K562 (cell line): ENCODE measurements around the gene CCDC88A. TPM values are rescaled to one million over a fixed set of nuclear protein-coding genes. Genes with fewer than 3 reads are reported as not detected.
"Not testable (repeated sequence)": the region's sequence is repeated elsewhere in the genome, so short reads cannot be mapped to it uniquely, and the experiment has no call there.

ENCODE experiments used
- ATAC-seq: fragments of 200-7000 bp; cut with Tn5 transposase; 3 replicates; pipeline ENCODE4 v1.9.1; 2020; ENCODE audit warnings: moderate library complexity
- BruUV-seq: library from RNA; stranded (reverse); fragments of 400-500 nt; replicated peaks from 2 replicates; lab custom pipeline; 2021; lab: Mats Ljungman, UMichigan
- CTCF ChIA-PET: fragments of 300-600 bp; formaldehyde crosslinking; extraction: SDS; loops from one replicate; lab custom pipeline; 2021; ENCODE audit warnings: low intra/inter-chr PET ratio; lab: Yijun Ruan, JAX
- POLR2A ChIA-PET: fragments of 300-600, 350-650 bp; sonication (Branson Sonifier 250); formaldehyde crosslinking; extraction: SDS; loops from one replicate; lab custom pipeline; 2021; ENCODE audit warnings: antibody characterized with exemption, inconsistent platforms; lab: Yijun Ruan, JAX
- DNase-seq, 4 experiments: peaks; one replicate each; pipeline versions ENCODE4 v3.0.0 to v3.0.0-alpha.2; 2011 to 2018; ENCODE audit warnings: low spot score in 3 of 4, mixed read lengths in 3 of 4; ENCODE audit errors: extremely low read depth in 1 of 4
- FAIRE-seq: peaks from 2 replicates; lab custom pipeline; 2011; peaks lifted over from hg19 to GRCh38; lab: Jason Lieb, UNC
- H2AFZ ChIP-seq: 2 replicates; pipeline ENCODE4 v1.6.0; 2011; ENCODE audit warnings: low read depth, low read length, control low read depth, inconsistent platforms
- H3K27ac ChIP-seq: fragments of 200-600 bp; 3 replicates; pipeline ENCODE4 v1.8.0; 2011; ENCODE audit warnings: low read depth, mild to moderate bottlenecking, control low read depth, inconsistent platforms, low read length, moderate library complexity, mixed read lengths; ENCODE audit errors: extremely low read depth
- H3K27me3 ChIP-seq, 2 experiments: fragments of 300-600 bp in 1 of 2; 2 replicates in 1 of 2; 3 replicates in 1 of 2; pipeline versions ENCODE4 v1.6.0 to v1.8.0; 2011; ENCODE audit warnings: inconsistent platforms in 2 of 2, low read length in 2 of 2, mild to moderate bottlenecking in 1 of 2, mixed read lengths in 1 of 2, moderate library complexity in 1 of 2; ENCODE audit not compliant: control insufficient read depth in 2 of 2, insufficient read depth in 2 of 2
- H3K36me3 ChIP-seq: fragments of 300-600 bp; 3 replicates; pipeline ENCODE4 v1.8.0; 2011; ENCODE audit warnings: mild to moderate bottlenecking, low read length, inconsistent platforms; ENCODE audit not compliant: control insufficient read depth, insufficient read depth
- H3K4me1 ChIP-seq, 2 experiments: fragments of 200-600 bp in 1 of 2; replicated peaks in 1 of 2; 2 replicates in 1 of 2; 3 replicates in 1 of 2; pipeline versions ENCODE4 v1.5.1 to v1.8.0; 2011; ENCODE audit warnings: inconsistent platforms in 2 of 2, low read length in 2 of 2, mild to moderate bottlenecking in 1 of 2, mixed read lengths in 1 of 2, moderate library complexity in 1 of 2; ENCODE audit not compliant: control insufficient read depth in 2 of 2, insufficient read depth in 2 of 2
- H3K4me2 ChIP-seq: 2 replicates; pipeline ENCODE4 v1.6.1; 2011; ENCODE audit warnings: low read length, control low read depth, inconsistent platforms, mixed read lengths; ENCODE audit not compliant: insufficient read depth
- H3K4me3 ChIP-seq: fragments of 200-600 bp; sonication (generic), shearing (Covaris generic); 2 replicates; pipeline ENCODE4 v1.5.1; 2016; ENCODE audit warnings: control low read depth, inconsistent platforms
- H3K79me2 ChIP-seq: fragments of 200-600 bp; 3 replicates; pipeline ENCODE4 v1.8.0; 2011; ENCODE audit warnings: low read length, inconsistent platforms; ENCODE audit not compliant: control insufficient read depth, insufficient read depth
- H3K9ac ChIP-seq, 2 experiments: 2 replicates each; pipeline versions ENCODE4 v1.6.0 to v1.6.1; 2011; ENCODE audit warnings: low read depth in 2 of 2, low read length in 2 of 2, control low read depth in 1 of 2, inconsistent platforms in 1 of 2, mild to moderate bottlenecking in 1 of 2, mixed read lengths in 1 of 2; ENCODE audit not compliant: insufficient read depth in 1 of 2
- H3K9me1 ChIP-seq: one replicate; pipeline ENCODE4 v1.6.0; 2011; ENCODE audit warnings: inconsistent platforms, mild to moderate bottlenecking, low read length, moderate library complexity; ENCODE audit not compliant: control insufficient read depth, insufficient read depth
- H3K9me3 ChIP-seq: replicated peaks from 2 replicates; pipeline ENCODE4 v1.5.1; 2011; ENCODE audit warnings: low read depth, low read length, inconsistent platforms; ENCODE audit not compliant: control insufficient read depth, insufficient read depth
- H4K20me1 ChIP-seq: replicated peaks from 2 replicates; pipeline ENCODE4 v1.6.1; 2011; ENCODE audit warnings: low read length, inconsistent platforms, mixed read lengths; ENCODE audit not compliant: control insufficient read depth, insufficient read depth
- YY1 ChIP-seq, 3 experiments: IDR thresholded peaks; 2 replicates each; pipeline ENCODE4 v1.6.1; 2011; ENCODE audit warnings: low read length in 2 of 3, mild to moderate bottlenecking in 2 of 3, moderate library complexity in 2 of 3, borderline replicate concordance in 1 of 3, control low read depth in 1 of 3, low read depth in 1 of 3; ENCODE audit not compliant: insufficient read depth in 3 of 3, insufficient replicate concordance in 2 of 3, control insufficient read depth in 1 of 3, insufficient read length in 1 of 3; ENCODE audit errors: extremely low read depth in 1 of 3
- ZBTB33 ChIP-seq: sonication (generic); formaldehyde crosslinking; IDR thresholded peaks from 2 replicates; pipeline ENCODE4 v1.8.1; 2023; ENCODE audit warnings: mild to moderate bottlenecking, missing genetic modification reagents
- WGBS: fragments of 100-300 bp; shearing (Covaris generic); methylation state at CpG from one replicate; pipeline ENCODE4 v1.1.6; 2016; ENCODE audit warnings: low coverage, mixed read lengths; ENCODE audit not compliant: insufficient coverage; ENCODE audit errors: missing lambda C conversion rate; 5-methylcytosine and 5-hydroxymethylcytosine counted together
- in situ Hi-C: fragments of 300-500 bp; cut with MboI; formaldehyde crosslinking; loops from 4 replicates; pipeline ENCODE4 v1.15.0; 2018; ENCODE audit warnings: inconsistent platforms, mixed read lengths
- intact Hi-C: fragments of 100-400 bp; cut with micrococcal nuclease; formaldehyde crosslinking; loops from 2 replicates; pipeline ENCODE4 v1.14.2; 2022
- polyA plus RNA-seq, 8 experiments: library from polyadenylated mRNA; depleted of rRNA in 4 of 8; stranded (reverse) in 5 of 8; unstranded in 3 of 8; fragments of >200 nt; fragmentation: Nextera tagmentation in 2 of 8; fragmentation: Illumina TruSeq in 1 of 8; extraction: Ambion mirVana in 2 of 8; extraction: Trizol in 1 of 8; gene quantifications; 2 replicates each; pipeline versions ENCODE4 v1.2.1 to v1.2.3, GENCODE V29; 2011 to 2014; ENCODE audit warnings: inconsistent platforms in 1 of 8, missing spikeins in 1 of 8
- total RNA-seq, 7 experiments: library from RNA; depleted of rRNA in 6 of 7; stranded (reverse); fragments of >200 nt in 6 of 7; fragmentation: Illumina TruSeq in 2 of 7; extraction: Trizol in 2 of 7; gene quantifications; 2 replicates each; pipeline versions ENCODE4 v1.2.1 to v1.2.3, GENCODE V29; 2011 to 2021; ENCODE audit warnings: low replicate concordance in 1 of 7

The CCDC88A gene
- total and polyA plus RNA-seq, 9 of the 15 experiments (the other 6 are each of a cell fraction or from before 2014, with no cell fraction given): 29.3 to 102 (median 55.6) TPM

GRCh38 chr2:55442045-55442760 lies 22.5 kb upstream of the CCDC88A start:
- POLR2A ChIA-PET, FAIRE-seq, H3K27me3 ChIP-seq, H4K20me1 ChIP-seq, ATAC-seq, H3K4me3 ChIP-seq, H3K4me2 ChIP-seq, H3K9me3 ChIP-seq, H3K9me1 ChIP-seq, H3K36me3 ChIP-seq, H3K79me2 ChIP-seq, H3K27ac ChIP-seq, H3K9ac ChIP-seq, intact Hi-C loops, BruUV-seq, DNase-seq, CTCF ChIA-PET, in situ Hi-C loops, H3K4me1 ChIP-seq: not testable (repeated sequence)
- H2AFZ ChIP-seq: peak overlapping the region; percentile 55; the same call in 1 of the 2 replicates
- TF ChIP-seq ZBTB33 (CRISPR knock-in tag) (peak; percentile 57; the same call in 1 of the 2 replicates), YY1 (IDR thresholded peaks at IDR 0.05; ENCODE audit: borderline replicate concordance in 1 of 3, control insufficient read depth in 1 of 3, extremely low read depth in 1 of 3, insufficient read depth in 3 of 3, insufficient read length in 1 of 3, insufficient replicate concordance in 2 of 3, low read depth in 1 of 3, low read length in 2 of 3) (peak in 1 of 3 experiments; percentile 19)
- 78% methylated on average over 16 of the region's 29 CpGs for WGBS
